IMR-90 (cell line): ENCODE measurements around the gene CLEC4A. TPM values are rescaled to one million over a fixed set of nuclear protein-coding genes. Genes with fewer than 3 reads are reported as not detected.

Source experiments
- ATAC-seq: fragments of 200-7000 bp; cut with Tn5 transposase; 2 replicates; pipeline ENCODE4 v1.9.1; 2020; ENCODE audit warnings: low read depth, mild to moderate bottlenecking, moderate library complexity
- BruUV-seq: library from RNA; stranded (reverse); fragments of 400-500 nt; replicated peaks from 2 replicates; lab custom pipeline; 2021; lab: Mats Ljungman, UMichigan
- CTCF ChIA-PET: fragments of 300-600 bp; formaldehyde crosslinking; extraction: SDS; loops from one replicate; lab custom pipeline; 2021; ENCODE audit warnings: antibody characterized with exemption; lab: Yijun Ruan, JAX
- POLR2A ChIA-PET: fragments of 300-600 bp; sonication (Branson Sonifier 250); formaldehyde crosslinking; loops from one replicate; lab custom pipeline; 2022; ENCODE audit warnings: antibody characterized with exemption; ENCODE audit not compliant: unreplicated experiment; lab: Charles Lee
- DNase-seq: peaks from one replicate; pipeline ENCODE4 v3.0.0; 2013
- H2AFZ ChIP-seq: replicated peaks from 2 replicates; pipeline ENCODE3; 2013; ENCODE audit warnings: low read length, mild to moderate bottlenecking; ENCODE audit not compliant: poor library complexity
- H2AK5ac ChIP-seq: 2 replicates; pipeline ENCODE4 v1.6.1; 2013; ENCODE audit warnings: low read depth, low read length, inconsistent platforms
- H2AK9ac ChIP-seq: replicated peaks from 2 replicates; pipeline ENCODE3; 2013; ENCODE audit warnings: mild to moderate bottlenecking, low read depth, low read length, moderate library complexity; ENCODE audit not compliant: poor library complexity
- H2BK120ac ChIP-seq: 2 replicates; pipeline ENCODE4 v1.6.1; 2013; ENCODE audit warnings: low read depth, low read length, inconsistent platforms
- H2BK15ac ChIP-seq: 3 replicates; pipeline ENCODE4 v1.6.1; 2013; ENCODE audit warnings: low read depth, low read length, inconsistent platforms
- H2BK20ac ChIP-seq: 2 replicates; pipeline ENCODE4 v1.6.1; 2013; ENCODE audit warnings: low read depth, mild to moderate bottlenecking, inconsistent platforms, low read length, moderate library complexity
- H2BK5ac ChIP-seq: 2 replicates; pipeline ENCODE4 v1.6.1; 2013; ENCODE audit warnings: mild to moderate bottlenecking, low read depth, low read length, inconsistent platforms; ENCODE audit not compliant: poor library complexity, severe bottlenecking
- H3K14ac ChIP-seq: replicated peaks from 2 replicates; pipeline ENCODE4 v1.6.1; 2013; ENCODE audit warnings: low read depth, low read length, inconsistent platforms
- H3K18ac ChIP-seq: 2 replicates; pipeline ENCODE4 v1.6.1; 2013; ENCODE audit warnings: low read depth, low read length, control low read depth
- H3K23ac ChIP-seq: 2 replicates; pipeline ENCODE4 v1.6.1; 2013; ENCODE audit warnings: low read depth, low read length, inconsistent platforms
- H3K27ac ChIP-seq: 2 replicates; pipeline ENCODE4 v1.5.1; 2013; ENCODE audit warnings: mild to moderate bottlenecking, control low read depth, low read length; ENCODE audit not compliant: insufficient read depth
- H3K27me3 ChIP-seq: 2 replicates; pipeline ENCODE4 v1.6.1; 2013; ENCODE audit warnings: low read length; ENCODE audit not compliant: control insufficient read depth, insufficient read depth
- H3K36me3 ChIP-seq: 2 replicates; pipeline ENCODE4 v1.6.1; 2013; ENCODE audit warnings: low read length, mixed read lengths; ENCODE audit not compliant: control insufficient read depth, insufficient read depth
- H3K4ac ChIP-seq: 2 replicates; pipeline ENCODE4 v1.6.1; 2013; ENCODE audit warnings: low read depth, low read length, inconsistent platforms
- H3K4me1 ChIP-seq: 2 replicates; pipeline ENCODE4 v1.6.1; 2013; ENCODE audit warnings: low read length, mixed read lengths; ENCODE audit not compliant: control insufficient read depth, insufficient read depth
- H3K4me2 ChIP-seq: 2 replicates; pipeline ENCODE4 v1.6.1; 2013; ENCODE audit warnings: low read depth, mild to moderate bottlenecking, control low read depth, low read length, moderate library complexity
- H3K4me3 ChIP-seq: 2 replicates; pipeline ENCODE4 v1.5.1; 2013; ENCODE audit warnings: low read depth, mild to moderate bottlenecking, control low read depth, low read length, moderate library complexity; ENCODE audit not compliant: insufficient read depth
- H3K56ac ChIP-seq: 2 replicates; pipeline ENCODE4 v1.6.1; 2013; ENCODE audit warnings: low read length, inconsistent platforms; ENCODE audit not compliant: insufficient read depth; ENCODE audit errors: extremely low read depth
- H3K79me1 ChIP-seq, 2 experiments: 2 replicates each; pipeline ENCODE4 v1.6.1; 2013; ENCODE audit warnings: low read length in 2 of 2, inconsistent platforms in 1 of 2, low read depth in 1 of 2
- H3K9ac ChIP-seq: 2 replicates; pipeline ENCODE4 v1.6.1; 2013; ENCODE audit warnings: low read depth, low read length, control low read depth
- H3K9me1 ChIP-seq: 2 replicates; pipeline ENCODE4 v1.6.1; 2013; ENCODE audit warnings: low read length, inconsistent platforms; ENCODE audit not compliant: insufficient read depth
- H3K9me3 ChIP-seq: 2 replicates; pipeline ENCODE4 v1.6.1; 2013; ENCODE audit warnings: low read length; ENCODE audit not compliant: control insufficient read depth, insufficient read depth
- H4K20me1 ChIP-seq: 2 replicates; pipeline ENCODE4 v1.6.1; 2013; ENCODE audit warnings: low read length, inconsistent platforms; ENCODE audit not compliant: insufficient read depth
- H4K5ac ChIP-seq: 2 replicates; pipeline ENCODE4 v1.6.1; 2013; ENCODE audit warnings: mild to moderate bottlenecking, low read depth, low read length, control low read depth
- H4K8ac ChIP-seq, 2 experiments: 2 replicates each; pipeline ENCODE4 v1.6.1; 2013; ENCODE audit warnings: low read depth in 2 of 2, low read length in 2 of 2, control low read depth in 1 of 2, inconsistent platforms in 1 of 2
- H4K91ac ChIP-seq: 2 replicates; pipeline ENCODE4 v1.6.1; 2013; ENCODE audit warnings: low read depth, low read length, inconsistent platforms; ENCODE audit not compliant: insufficient read depth
- BHLHE40 ChIP-seq: fragments of 150-350 bp; IDR thresholded peaks from 2 replicates; pipeline ENCODE4 v1.6.1; 2016; ENCODE audit warnings: mild to moderate bottlenecking, low read depth, low read length
- CEBPB ChIP-seq: IDR thresholded peaks from 2 replicates; pipeline ENCODE4 v1.6.1; 2012; ENCODE audit warnings: low read depth, low read length, improper control_type of control experiment
- CHD1 ChIP-seq: IDR thresholded peaks from 2 replicates; pipeline ENCODE4 v1.6.1; 2012; ENCODE audit warnings: low read depth, low read length, improper control_type of control experiment
- CTCF ChIP-seq: conservative IDR thresholded peaks from 2 replicates; pipeline ENCODE4 v1.5.1; 2012; ENCODE audit warnings: mild to moderate bottlenecking, low read depth, low read length, improper control_type of control experiment
- FOS ChIP-seq: fragments of 150-350 bp; IDR thresholded peaks from 2 replicates; pipeline ENCODE4 v1.6.1; 2016; ENCODE audit warnings: low read depth, low read length
- MAFK ChIP-seq: IDR thresholded peaks from 2 replicates; pipeline ENCODE4 v1.6.1; 2012; ENCODE audit warnings: low read depth, low read length, improper control_type of control experiment
- MAZ ChIP-seq: IDR thresholded peaks from 2 replicates; pipeline ENCODE4 v1.6.1; 2012; ENCODE audit warnings: low read depth, mild to moderate bottlenecking, low read length, improper control_type of control experiment, moderate library complexity, borderline replicate concordance
- MXI1 ChIP-seq: IDR thresholded peaks from 2 replicates; pipeline ENCODE4 v1.6.1; 2012; ENCODE audit warnings: low read depth, mild to moderate bottlenecking, low read length, moderate library complexity, borderline replicate concordance
- NFE2L2 ChIP-seq: fragments of 150-350 bp; IDR thresholded peaks from 2 replicates; pipeline ENCODE4 v1.6.1; 2016; ENCODE audit warnings: low read depth, mild to moderate bottlenecking, low read length
- POLR2A ChIP-seq: IDR thresholded peaks from 2 replicates; pipeline ENCODE4 v1.6.1; 2012; ENCODE audit warnings: mild to moderate bottlenecking, low read depth, low read length
- RAD21 ChIP-seq: IDR thresholded peaks from 2 replicates; pipeline ENCODE4 v1.6.1; 2012; ENCODE audit warnings: low read length, improper control_type of control experiment
- RCOR1 ChIP-seq: IDR thresholded peaks from 2 replicates; pipeline ENCODE4 v1.6.1; 2012; ENCODE audit warnings: mild to moderate bottlenecking, low read length, improper control_type of control experiment; ENCODE audit not compliant: insufficient replicate concordance
- RFX5 ChIP-seq: IDR thresholded peaks from 2 replicates; pipeline ENCODE4 v1.8.0; 2012; ENCODE audit warnings: low read depth, mild to moderate bottlenecking, low read length, moderate library complexity
- SMC3 ChIP-seq: fragments of 150-350 bp; IDR thresholded peaks from 2 replicates; pipeline ENCODE4 v1.6.1; 2016; ENCODE audit warnings: low read depth, mild to moderate bottlenecking, antibody characterized with exemption, low read length, moderate library complexity
- USF2 ChIP-seq: fragments of 150-350 bp; IDR thresholded peaks from 2 replicates; pipeline ENCODE4 v1.6.1; 2017; ENCODE audit warnings: mild to moderate bottlenecking, antibody characterized with exemption, low read length, low read depth
- dilution Hi-C: fragments of 300-500 bp; cut with HindIII; formaldehyde crosslinking; loops from one replicate; pipeline ENCODE4 v1.14.3; 2018; ENCODE audit warnings: low sequenced_read_pairs; ENCODE audit not compliant: unreplicated experiment
- in situ Hi-C: fragments of 300-500 bp; cut with MboI; formaldehyde crosslinking; loops from 3 replicates; pipeline ENCODE4 v1.14.3; 2019; ENCODE audit warnings: low sequenced_read_pairs, inconsistent platforms, mixed read lengths
- intact Hi-C: fragments of 100-400 bp; cut with micrococcal nuclease; formaldehyde crosslinking; loops from 2 replicates; pipeline ENCODE4 v1.10.0; 2022
- polyA plus RNA-seq, 3 experiments: library from polyadenylated mRNA; depleted of rRNA; stranded (reverse); fragments of >200 nt; gene quantifications; 2 replicates each; pipeline ENCODE4 v1.2.3, GENCODE V29; 2012; ENCODE audit warnings: low replicate concordance in 1 of 3
- total RNA-seq: library from RNA; depleted of rRNA; stranded (reverse); fragments of >200 nt; gene quantifications from 2 replicates; pipeline ENCODE4 v1.2.3, GENCODE V29; 2012
- TF ChIP-seq, protein P1 (sequence below): fragments of 150-350 bp; IDR thresholded peaks from 2 replicates; pipeline ENCODE4 v1.6.1; 2016; ENCODE audit warnings: low read depth, mild to moderate bottlenecking, low read length, moderate library complexity, borderline replicate concordance

CLEC4A gene
- total and polyA plus RNA-seq, 2 of the 4 experiments (the other 2 are of a cell fraction): 0.29 TPM; not detected in 1

DNA sequence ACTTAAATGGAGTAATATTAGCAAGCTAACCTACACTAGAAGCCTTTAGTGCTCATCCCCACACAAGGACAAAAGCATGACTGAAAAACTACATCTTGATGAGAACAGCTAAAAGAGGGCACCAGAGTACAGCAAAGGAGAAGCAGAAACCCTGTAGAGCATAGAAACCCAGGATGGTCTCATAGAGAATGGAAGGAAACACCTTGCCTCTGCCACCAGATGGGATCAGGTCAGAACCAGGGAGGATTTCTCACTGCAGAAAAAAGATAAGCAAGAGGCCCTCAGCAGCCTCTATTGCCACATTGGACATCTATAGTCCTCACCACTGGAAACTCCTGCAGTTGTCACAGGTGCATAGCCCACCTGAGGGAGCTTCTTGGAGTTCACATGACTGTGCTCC, 19.8 kb downstream of the CLEC4A start:
- no peak for DNase-seq
- no peak overlapping the region for H4K5ac ChIP-seq
- no peak overlapping the region for H2BK120ac ChIP-seq
- no peak overlapping the region for H3K23ac ChIP-seq
- ChIA-PET POLR2A (no interaction called here), CTCF (no interaction called here)
- H2AFZ ChIP-seq: no peak overlapping the region
- dilution Hi-C loops (no loop called here), intact Hi-C loops (no loop called here), in situ Hi-C loops (no loop called here)
- H2BK20ac ChIP-seq: no peak overlapping the region
- H3K27me3 ChIP-seq: no peaks in the 10 kb centered on the region
- TF ChIP-seq CEBPB: no peak
- TF ChIP-seq RAD21: no peak
- no peak for TF ChIP-seq MAFK
- TF ChIP-seq USF2: no peak
- TF ChIP-seq CHD1: no peak
- no peak for TF ChIP-seq BHLHE40
- TF ChIP-seq MAZ: no peak
- TF ChIP-seq, protein P1, sequence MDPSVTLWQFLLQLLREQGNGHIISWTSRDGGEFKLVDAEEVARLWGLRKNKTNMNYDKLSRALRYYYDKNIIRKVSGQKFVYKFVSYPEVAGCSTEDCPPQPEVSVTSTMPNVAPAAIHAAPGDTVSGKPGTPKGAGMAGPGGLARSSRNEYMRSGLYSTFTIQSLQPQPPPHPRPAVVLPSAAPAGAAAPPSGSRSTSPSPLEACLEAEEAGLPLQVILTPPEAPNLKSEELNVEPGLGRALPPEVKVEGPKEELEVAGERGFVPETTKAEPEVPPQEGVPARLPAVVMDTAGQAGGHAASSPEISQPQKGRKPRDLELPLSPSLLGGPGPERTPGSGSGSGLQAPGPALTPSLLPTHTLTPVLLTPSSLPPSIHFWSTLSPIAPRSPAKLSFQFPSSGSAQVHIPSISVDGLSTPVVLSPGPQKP: no peak
- TF ChIP-seq FOS: no peak
- no peak for TF ChIP-seq POLR2A
- no peak for TF ChIP-seq CTCF
- TF ChIP-seq RCOR1: no peak
- TF ChIP-seq MXI1: no peak
- no peak for TF ChIP-seq RFX5
- TF ChIP-seq NFE2L2: no peak
- no peak for TF ChIP-seq SMC3
- H4K91ac ChIP-seq: no peak overlapping the region
- no TSS peak for BruUV-seq
- no peak overlapping the region for H3K27ac ChIP-seq
- no peak overlapping the region for H3K56ac ChIP-seq
- H3K9ac ChIP-seq: no peak overlapping the region
- no peak overlapping the region for H3K18ac ChIP-seq
- H3K4me3 ChIP-seq: no peak overlapping the region
- H4K20me1 ChIP-seq: no peaks in the 10 kb centered on the region
- no peak overlapping the region for H2AK9ac ChIP-seq
- no peaks in the 10 kb centered on the region for H3K36me3 ChIP-seq
- peaks cover 3% of the 10 kb centered on the region for H3K4me1 ChIP-seq
- 0 out of 2 replicates have a peak, but pooled peaks cover 5% of the 10 kb centered on the region for H3K9me1 ChIP-seq
- H4K8ac ChIP-seq: no peak overlapping the region
- H3K9me3 ChIP-seq: no peaks in the 10 kb centered on the region
- no peaks in the 10 kb centered on the region for H3K79me1 ChIP-seq
- ATAC-seq: no peak
- H2BK5ac ChIP-seq: no peak overlapping the region
- no peak overlapping the region for H3K4ac ChIP-seq
- no peak overlapping the region for H3K14ac ChIP-seq
- H3K4me2 ChIP-seq: no peak overlapping the region
- no peak overlapping the region for H2AK5ac ChIP-seq
- H2BK15ac ChIP-seq: no peak overlapping the region
